IMR-90 (cell line): ENCODE measurements around the gene CNPY2. TPM values are rescaled to one million over a fixed set of nuclear protein-coding genes. Genes with fewer than 3 reads are reported as not detected.
A peak's percentile ranks its signal among the peaks of the same experiment; 100 is the strongest.

Experiments used
- ATAC-seq: fragments of 200-7000 bp; cut with Tn5 transposase; 2 replicates; pipeline ENCODE4 v1.9.1; 2020; ENCODE audit warnings: low read depth, mild to moderate bottlenecking, moderate library complexity
- BruUV-seq: library from RNA; stranded (reverse); fragments of 400-500 nt; replicated peaks from 2 replicates; lab custom pipeline; 2021; lab: Mats Ljungman, UMichigan
- CTCF ChIA-PET: fragments of 300-600 bp; formaldehyde crosslinking; extraction: SDS; loops from one replicate; lab custom pipeline; 2021; ENCODE audit warnings: antibody characterized with exemption; lab: Yijun Ruan, JAX
- POLR2A ChIA-PET: fragments of 300-600 bp; sonication (Branson Sonifier 250); formaldehyde crosslinking; loops from one replicate; lab custom pipeline; 2022; ENCODE audit warnings: antibody characterized with exemption; ENCODE audit not compliant: unreplicated experiment; lab: Charles Lee
- DNase-seq: peaks from one replicate; pipeline ENCODE4 v3.0.0; 2013
- H2AFZ ChIP-seq: replicated peaks from 2 replicates; pipeline ENCODE3; 2013; ENCODE audit warnings: low read length, mild to moderate bottlenecking; ENCODE audit not compliant: poor library complexity
- H2AK5ac ChIP-seq: 2 replicates; pipeline ENCODE4 v1.6.1; 2013; ENCODE audit warnings: low read depth, low read length, inconsistent platforms
- H2AK9ac ChIP-seq: replicated peaks from 2 replicates; pipeline ENCODE3; 2013; ENCODE audit warnings: mild to moderate bottlenecking, low read depth, low read length, moderate library complexity; ENCODE audit not compliant: poor library complexity
- H2BK120ac ChIP-seq: 2 replicates; pipeline ENCODE4 v1.6.1; 2013; ENCODE audit warnings: low read depth, low read length, inconsistent platforms
- H2BK15ac ChIP-seq: 3 replicates; pipeline ENCODE4 v1.6.1; 2013; ENCODE audit warnings: low read depth, low read length, inconsistent platforms
- H2BK20ac ChIP-seq: 2 replicates; pipeline ENCODE4 v1.6.1; 2013; ENCODE audit warnings: low read depth, mild to moderate bottlenecking, inconsistent platforms, low read length, moderate library complexity
- H2BK5ac ChIP-seq: 2 replicates; pipeline ENCODE4 v1.6.1; 2013; ENCODE audit warnings: mild to moderate bottlenecking, low read depth, low read length, inconsistent platforms; ENCODE audit not compliant: poor library complexity, severe bottlenecking
- H3K14ac ChIP-seq: replicated peaks from 2 replicates; pipeline ENCODE4 v1.6.1; 2013; ENCODE audit warnings: low read depth, low read length, inconsistent platforms
- H3K18ac ChIP-seq: 2 replicates; pipeline ENCODE4 v1.6.1; 2013; ENCODE audit warnings: low read depth, low read length, control low read depth
- H3K23ac ChIP-seq: 2 replicates; pipeline ENCODE4 v1.6.1; 2013; ENCODE audit warnings: low read depth, low read length, inconsistent platforms
- H3K27ac ChIP-seq: 2 replicates; pipeline ENCODE4 v1.5.1; 2013; ENCODE audit warnings: mild to moderate bottlenecking, control low read depth, low read length; ENCODE audit not compliant: insufficient read depth
- H3K27me3 ChIP-seq: 2 replicates; pipeline ENCODE4 v1.6.1; 2013; ENCODE audit warnings: low read length; ENCODE audit not compliant: control insufficient read depth, insufficient read depth
- H3K36me3 ChIP-seq: 2 replicates; pipeline ENCODE4 v1.6.1; 2013; ENCODE audit warnings: low read length, mixed read lengths; ENCODE audit not compliant: control insufficient read depth, insufficient read depth
- H3K4ac ChIP-seq: 2 replicates; pipeline ENCODE4 v1.6.1; 2013; ENCODE audit warnings: low read depth, low read length, inconsistent platforms
- H3K4me1 ChIP-seq: 2 replicates; pipeline ENCODE4 v1.6.1; 2013; ENCODE audit warnings: low read length, mixed read lengths; ENCODE audit not compliant: control insufficient read depth, insufficient read depth
- H3K4me2 ChIP-seq: 2 replicates; pipeline ENCODE4 v1.6.1; 2013; ENCODE audit warnings: low read depth, mild to moderate bottlenecking, control low read depth, low read length, moderate library complexity
- H3K4me3 ChIP-seq: 2 replicates; pipeline ENCODE4 v1.5.1; 2013; ENCODE audit warnings: low read depth, mild to moderate bottlenecking, control low read depth, low read length, moderate library complexity; ENCODE audit not compliant: insufficient read depth
- H3K56ac ChIP-seq: 2 replicates; pipeline ENCODE4 v1.6.1; 2013; ENCODE audit warnings: low read length, inconsistent platforms; ENCODE audit not compliant: insufficient read depth; ENCODE audit errors: extremely low read depth
- H3K79me1 ChIP-seq, 2 experiments: 2 replicates each; pipeline ENCODE4 v1.6.1; 2013; ENCODE audit warnings: low read length in 2 of 2, inconsistent platforms in 1 of 2, low read depth in 1 of 2
- H3K9ac ChIP-seq: 2 replicates; pipeline ENCODE4 v1.6.1; 2013; ENCODE audit warnings: low read depth, low read length, control low read depth
- H3K9me1 ChIP-seq: 2 replicates; pipeline ENCODE4 v1.6.1; 2013; ENCODE audit warnings: low read length, inconsistent platforms; ENCODE audit not compliant: insufficient read depth
- H3K9me3 ChIP-seq: 2 replicates; pipeline ENCODE4 v1.6.1; 2013; ENCODE audit warnings: low read length; ENCODE audit not compliant: control insufficient read depth, insufficient read depth
- H4K20me1 ChIP-seq: 2 replicates; pipeline ENCODE4 v1.6.1; 2013; ENCODE audit warnings: low read length, inconsistent platforms; ENCODE audit not compliant: insufficient read depth
- H4K5ac ChIP-seq: 2 replicates; pipeline ENCODE4 v1.6.1; 2013; ENCODE audit warnings: mild to moderate bottlenecking, low read depth, low read length, control low read depth
- H4K8ac ChIP-seq, 2 experiments: 2 replicates each; pipeline ENCODE4 v1.6.1; 2013; ENCODE audit warnings: low read depth in 2 of 2, low read length in 2 of 2, control low read depth in 1 of 2, inconsistent platforms in 1 of 2
- H4K91ac ChIP-seq: 2 replicates; pipeline ENCODE4 v1.6.1; 2013; ENCODE audit warnings: low read depth, low read length, inconsistent platforms; ENCODE audit not compliant: insufficient read depth
- BHLHE40 ChIP-seq: fragments of 150-350 bp; IDR thresholded peaks from 2 replicates; pipeline ENCODE4 v1.6.1; 2016; ENCODE audit warnings: mild to moderate bottlenecking, low read depth, low read length
- MXI1 ChIP-seq: IDR thresholded peaks from 2 replicates; pipeline ENCODE4 v1.6.1; 2012; ENCODE audit warnings: low read depth, mild to moderate bottlenecking, low read length, moderate library complexity, borderline replicate concordance
- USF2 ChIP-seq: fragments of 150-350 bp; IDR thresholded peaks from 2 replicates; pipeline ENCODE4 v1.6.1; 2017; ENCODE audit warnings: mild to moderate bottlenecking, antibody characterized with exemption, low read length, low read depth
- WGBS, 2 experiments: methylation state at CpG; one replicate each; pipeline versions ENCODE4 v1.1.5 to v1.1.7; 2013; ENCODE audit warnings: missing lambda C conversion rate in 2 of 2; ENCODE audit not compliant: insufficient read length in 1 of 2; ENCODE audit errors: extremely low coverage in 2 of 2; 5-methylcytosine and 5-hydroxymethylcytosine counted together
- dilution Hi-C: fragments of 300-500 bp; cut with HindIII; formaldehyde crosslinking; loops from one replicate; pipeline ENCODE4 v1.14.3; 2018; ENCODE audit warnings: low sequenced_read_pairs; ENCODE audit not compliant: unreplicated experiment
- in situ Hi-C: fragments of 300-500 bp; cut with MboI; formaldehyde crosslinking; loops from 3 replicates; pipeline ENCODE4 v1.14.3; 2019; ENCODE audit warnings: low sequenced_read_pairs, inconsistent platforms, mixed read lengths
- intact Hi-C: fragments of 100-400 bp; cut with micrococcal nuclease; formaldehyde crosslinking; loops from 2 replicates; pipeline ENCODE4 v1.10.0; 2022
- polyA plus RNA-seq, 3 experiments: library from polyadenylated mRNA; depleted of rRNA; stranded (reverse); fragments of >200 nt; gene quantifications; 2 replicates each; pipeline ENCODE4 v1.2.3, GENCODE V29; 2012; ENCODE audit warnings: low replicate concordance in 1 of 3
- total RNA-seq: library from RNA; depleted of rRNA; stranded (reverse); fragments of >200 nt; gene quantifications from 2 replicates; pipeline ENCODE4 v1.2.3, GENCODE V29; 2012

CNPY2 gene
- total and polyA plus RNA-seq, 2 of the 4 experiments (the other 2 are of a cell fraction), result 65.2 to 175 TPM

DNA sequence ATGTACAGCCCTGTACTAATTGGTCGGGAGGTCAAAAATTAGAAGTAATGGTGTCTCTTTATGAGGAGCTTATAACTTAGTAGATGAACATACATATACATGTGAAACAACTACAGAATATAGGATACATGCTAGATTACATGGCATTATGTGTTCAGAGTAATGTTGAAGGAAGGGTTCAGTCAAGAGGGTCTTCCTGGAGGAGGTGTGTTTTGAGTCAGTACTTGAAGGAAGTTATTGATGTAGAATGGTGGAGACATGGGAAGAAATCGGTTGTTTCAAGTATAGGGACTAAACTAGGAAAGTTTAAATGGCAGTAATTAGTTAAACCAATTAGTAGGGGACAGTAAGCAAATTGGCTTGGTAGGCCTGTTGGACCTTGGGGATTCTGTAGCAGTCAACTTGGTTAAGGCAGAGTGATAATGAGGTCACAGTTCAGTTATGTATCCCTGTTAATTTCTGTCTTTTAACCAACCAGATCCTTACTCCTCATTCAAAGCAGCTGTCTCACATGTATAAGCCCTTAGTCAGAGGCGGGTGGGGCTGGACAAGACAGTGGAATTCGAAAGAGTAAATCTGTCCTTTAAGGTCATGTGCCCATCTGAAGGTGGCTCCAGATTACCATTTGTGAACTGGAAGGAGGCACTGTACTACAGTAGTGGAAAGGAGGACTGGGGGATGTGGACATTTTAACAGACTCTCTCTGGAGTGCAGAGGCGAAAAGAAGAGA is 54.1 kb downstream of the CNPY2 start:
- Histone ChIP-seq H3K4me3 (no peak overlapping the region), H3K4me2 (peak overlapping the region; percentile 35; the same call in 1 of the 2 replicates), H3K79me1 (peaks cover 0 to 23% of the 10 kb centered on the region in 2 experiments; a peak in 2 of 4 replicates), H2BK5ac (peak overlapping the region; percentile 92), H4K8ac (peak overlapping the region; percentile 7 to 80; a peak in 2 of 4 replicates), H3K36me3 (peaks cover 4% of the 10 kb centered on the region; the same call in 1 of the 2 replicates), H3K9me1 (peaks cover 12% of the 10 kb centered on the region), H2BK15ac (peak overlapping the region; percentile 52), H2AK9ac (peak overlapping the region; percentile 10), H4K91ac (peak overlapping the region; percentile 73), H3K56ac (peak overlapping the region; percentile 44; the same call in 1 of the 2 replicates), H3K9me3 (no peaks in the 10 kb centered on the region), H3K4me1 (peaks cover 17% of the 10 kb centered on the region), H2AK5ac (peak overlapping the region; percentile 81), H2BK120ac (peak overlapping the region; percentile 89), H3K18ac (peak overlapping the region; percentile 87; the same call in 1 of the 2 replicates), H4K20me1 (peaks cover 7% of the 10 kb centered on the region), H2BK20ac (peak overlapping the region; percentile 84), H3K14ac (peak overlapping the region; percentile 71), H3K4ac (peak overlapping the region; percentile 74), H3K23ac (peak overlapping the region; percentile 75), H3K27me3 (no peaks in the 10 kb centered on the region), H3K9ac (no peak overlapping the region), H4K5ac (peak overlapping the region; percentile 72; the same call in 1 of the 2 replicates), H3K27ac (no peak overlapping the region), H2AFZ (peak overlapping the region; percentile 27)
- 100% methylated on average over 1 of the region's 5 CpGs; no CpG with 5 or more reads in 1 of the 2 experiments for WGBS, 2 experiments
- intact Hi-C loops, result no loop called here
- TF ChIP-seq USF2 (peak; percentile 72), MXI1 (no peak), BHLHE40 (peak; percentile 37; the same call in 1 of the 2 replicates)
- DNase-seq (peak; percentile 71), ATAC-seq (peak; percentile 18)
- in situ Hi-C loops, result no loop called here
- dilution Hi-C loops, result no loop called here
- CTCF ChIA-PET, result no interaction called here
- no TSS peak for BruUV-seq
- POLR2A ChIA-PET, result interaction anchor here (0.5 kb wide), 1 partner anchor 226 kb away, joined by 16 read pairs; the partner anchor contains the start of gene GLS2
